CD4-positive, alpha-beta memory T cell (primary cell): Measurements from ENCODE around the gene PHKG2. TPM values are rescaled to one million over a fixed set of nuclear protein-coding genes. Genes with fewer than 3 reads are reported as not detected.

Experiments
- CTCF ChIA-PET: fragments of 350-600 bp; sonication (Branson Sonifier 250); formaldehyde crosslinking; loops from one replicate; lab custom pipeline; 2021; ENCODE audit warnings: inconsistent platforms; ENCODE audit not compliant: partially characterized antibody; lab: Charles Lee
- POLR2A ChIA-PET: fragments of 350-600 bp; sonication (Branson Sonifier 250); formaldehyde crosslinking; loops from one replicate; lab custom pipeline; 2021; ENCODE audit not compliant: partially characterized antibody; lab: Charles Lee
- DNase-seq, 5 donors: peaks; one replicate each; pipeline versions ENCODE4 v3.0.0 to v3.0.0-alpha.2; 2020 to 2022; ENCODE audit warnings: mixed read lengths in 1 of 5
- H3K27ac ChIP-seq: one replicate; pipeline ENCODE4 v1.7.0; 2013; ENCODE audit warnings: low read depth, low read length
- H3K27me3 ChIP-seq: 2 replicates; pipeline ENCODE4 v1.7.0; 2013; ENCODE audit warnings: mild to moderate bottlenecking, low read length, moderate library complexity; ENCODE audit not compliant: insufficient read depth
- H3K36me3 ChIP-seq: 2 replicates; pipeline ENCODE4 v1.7.0; 2013; ENCODE audit warnings: mild to moderate bottlenecking, low read length, moderate library complexity; ENCODE audit not compliant: insufficient read depth
- H3K4me1 ChIP-seq: 2 replicates; pipeline ENCODE4 v1.7.0; 2013; ENCODE audit warnings: mild to moderate bottlenecking, low read length, moderate library complexity; ENCODE audit not compliant: insufficient read depth
- H3K4me3 ChIP-seq, 2 donors: one replicate each; pipeline ENCODE4 v1.7.0; 2013; ENCODE audit warnings: low read length in 2 of 2, mild to moderate bottlenecking in 1 of 2
- H3K9me3 ChIP-seq, 2 donors: one replicate each; pipeline ENCODE4 v1.7.0; 2013; ENCODE audit warnings: low read length in 2 of 2, control low read depth in 1 of 2; ENCODE audit not compliant: control insufficient read depth in 1 of 2
- H3K27ac Mint-ChIP-seq, 7 donors: one replicate each; pipeline ENCODE4 v1.8.0; 2020 to 2021; ENCODE audit warnings: mixed read lengths in 7 of 7, mild to moderate bottlenecking in 6 of 7, inconsistent platforms in 3 of 7, moderate library complexity in 3 of 7
- H3K27me3 Mint-ChIP-seq, 2 donors: one replicate each; pipeline ENCODE4 v1.8.0; 2020 to 2021; ENCODE audit warnings: mixed read lengths in 2 of 2
- H3K36me3 Mint-ChIP-seq, 2 donors: one replicate each; pipeline ENCODE4 v1.8.0; 2020 to 2021; ENCODE audit warnings: mixed read lengths in 2 of 2, inconsistent platforms in 1 of 2, mild to moderate bottlenecking in 1 of 2
- H3K4me1 Mint-ChIP-seq, 4 donors: one replicate each; pipeline ENCODE4 v1.8.0; 2020 to 2021; ENCODE audit warnings: mixed read lengths in 4 of 4, mild to moderate bottlenecking in 1 of 4
- H3K4me3 Mint-ChIP-seq, 8 donors: one replicate each; pipeline ENCODE4 v1.8.0; 2020 to 2021; ENCODE audit warnings: mixed read lengths in 8 of 8, mild to moderate bottlenecking in 7 of 8, moderate library complexity in 6 of 8, inconsistent platforms in 3 of 8
- H3K9me3 Mint-ChIP-seq, 8 donors: one replicate each; pipeline ENCODE4 v1.8.0; 2020 to 2021; ENCODE audit warnings: mixed read lengths in 8 of 8, mild to moderate bottlenecking in 5 of 8, inconsistent platforms in 3 of 8, moderate library complexity in 1 of 8
- intact Hi-C: fragments of 100-400 bp; cut with micrococcal nuclease; formaldehyde crosslinking; loops from one replicate; pipeline ENCODE4 v1.15.1; 2023
- polyA plus RNA-seq, 2 donors: library from polyadenylated mRNA; unstranded; fragments of 300-500 nt; fragmentation: Illumina TruSeq; gene quantifications; one replicate each; pipeline ENCODE4 v1.2.3, GENCODE V29; 2021
- total RNA-seq, 2 experiments: library from RNA; stranded (reverse); gene quantifications; one replicate each; pipeline ENCODE4 v1.2.3, GENCODE V29; 2021

The PHKG2 gene
- total and polyA plus RNA-seq, 4 experiments from 2014 or later: 42.0 to 63.5 (median 54.5) TPM

GRCh38 chr16:30755955-30756780 is 7.9 kb downstream of the PHKG2 start:
- Histone ChIP-seq H3K4me1 (peaks cover 8% of the 10 kb centered on the region), H3K9me3 (no peaks in the 10 kb centered on the region), H3K4me3 (no peak overlapping the region), H3K27ac (no peak overlapping the region), H3K27me3 (no peaks in the 10 kb centered on the region), H3K36me3 (peaks cover 29% of the 10 kb centered on the region)
- intact Hi-C loops: no loop called here
- DNase-seq: no peak
- Mint-ChIP-seq H3K4me1 (peaks cover 7 to 12% (median 8%) of the 10 kb centered on the region in 4 donors), H3K27me3 (no peaks in the 10 kb centered on the region), H3K9me3 (no peaks in the 10 kb centered on the region), H3K36me3 (peaks cover 23 to 45% of the 10 kb centered on the region in 2 donors), H3K27ac (peak overlapping the region in 1 of 7 donors; percentile 48), H3K4me3 (no peak overlapping the region)
- CTCF ChIA-PET: no interaction called here
- POLR2A ChIA-PET: interaction anchor here (3.0 kb wide), 1 partner anchor 9 kb away, joined by 16 read pairs; the partner anchor contains the start of gene PHKG2

- intact Hi-C loops: no loop called here
- ChIA-PET POLR2A (interaction anchor here (3.0 kb wide), 1 partner anchor 9 kb away, joined by 16 read pairs; the partner anchor contains the start of gene PHKG2), CTCF (no interaction called here)
- H3K27me3 ChIP-seq: no peaks in the 10 kb centered on the region
- no peaks in the 10 kb centered on the region for H3K9me3 Mint-ChIP-seq
- no peak overlapping the region for H3K27ac ChIP-seq
- H3K27me3 Mint-ChIP-seq: no peaks in the 10 kb centered on the region
- no peak overlapping the region for H3K4me3 ChIP-seq
- H3K9me3 ChIP-seq: no peaks in the 10 kb centered on the region
- H3K36me3 ChIP-seq: peaks cover 25% of the 10 kb centered on the region
- peaks cover 18 to 43% of the 10 kb centered on the region in 2 donors for H3K36me3 Mint-ChIP-seq
- no peak for DNase-seq
- no peak overlapping the region for H3K4me3 Mint-ChIP-seq
- H3K4me1 ChIP-seq: peaks cover 11% of the 10 kb centered on the region
- no peak overlapping the region for H3K27ac Mint-ChIP-seq
- H3K4me1 Mint-ChIP-seq: peaks cover 5 to 13% (median 11%) of the 10 kb centered on the region in 4 donors
Measured at GRCh38 chr16:30756781-30757100, 8.5 kb downstream of the PHKG2 start.

- Mint-ChIP-seq H3K4me1 (peaks cover 8 to 19% (median 13%) of the 10 kb centered on the region in 4 donors), H3K36me3 (peaks cover 18 to 48% of the 10 kb centered on the region in 2 donors), H3K4me3 (no peak overlapping the region), H3K27me3 (no peaks in the 10 kb centered on the region), H3K27ac (no peak overlapping the region), H3K9me3 (no peaks in the 10 kb centered on the region)
- POLR2A ChIA-PET: interaction anchor here (3.0 kb wide), 1 partner anchor 10 kb away, joined by 16 read pairs; the partner anchor contains the start of gene PHKG2
- Histone ChIP-seq H3K36me3 (peaks cover 25% of the 10 kb centered on the region), H3K9me3 (no peaks in the 10 kb centered on the region), H3K27ac (no peak overlapping the region), H3K27me3 (no peaks in the 10 kb centered on the region), H3K4me1 (peaks cover 11% of the 10 kb centered on the region), H3K4me3 (no peak overlapping the region)
- no peak for DNase-seq
- intact Hi-C loops: no loop called here
- CTCF ChIA-PET: interaction anchor here (0.5 kb wide), 1 partner anchor 224 kb away, joined by 3 read pairs; no protein-coding TSS in a partner anchor
Measured at GRCh38 chr16:30757316-30757715, 9.1 kb downstream of the PHKG2 start.

GRCh38 chr16:30758988-30759491 is 10.8 kb downstream of the PHKG2 start:
- intact Hi-C loops: no loop called here
- ChIA-PET CTCF (no interaction called here), POLR2A (interaction anchor here (3.0 kb wide), 2 partner anchors 11 kb away, joined by 13 to 16 read pairs; partner anchors contain the start of gene PHKG2)
- H3K4me3 ChIP-seq: no peak overlapping the region
- H3K27me3 ChIP-seq: no peaks in the 10 kb centered on the region
- peak overlapping the region in 1 of 8 donors; percentile 30 for H3K4me3 Mint-ChIP-seq
- H3K27ac ChIP-seq: no peak overlapping the region
- H3K4me1 Mint-ChIP-seq: peaks cover 9 to 36% (median 26%) of the 10 kb centered on the region in 4 donors
- H3K9me3 ChIP-seq: no peaks in the 10 kb centered on the region
- peaks cover 28% of the 10 kb centered on the region for H3K4me1 ChIP-seq
- peaks cover 0 to 2% (median 0%) of the 10 kb centered on the region in 8 donors for H3K9me3 Mint-ChIP-seq
- peaks cover 19 to 54% of the 10 kb centered on the region in 2 donors for H3K36me3 Mint-ChIP-seq
- peak overlapping the region in 1 of 7 donors; percentile 66 for H3K27ac Mint-ChIP-seq
- no peaks in the 10 kb centered on the region for H3K27me3 Mint-ChIP-seq
- peaks cover 23% of the 10 kb centered on the region for H3K36me3 ChIP-seq
- no peak for DNase-seq

GRCh38 chr16:30760001-30760559 is 11.9 kb downstream of the PHKG2 start:
- H3K27ac ChIP-seq: no peak overlapping the region
- Mint-ChIP-seq H3K4me3 (peak overlapping the region in 5 of 8 donors; percentile 12 to 95 (median 20)), H3K9me3 (peaks cover 0 to 2% (median 0%) of the 10 kb centered on the region in 8 donors), H3K4me1 (peaks cover 9 to 38% (median 26%) of the 10 kb centered on the region in 4 donors), H3K27me3 (no peaks in the 10 kb centered on the region), H3K27ac (peak overlapping the region in 1 of 7 donors; percentile 42), H3K36me3 (peaks cover 14 to 51% of the 10 kb centered on the region in 2 donors)
- H3K4me3 ChIP-seq: no peak overlapping the region
- H3K9me3 ChIP-seq: no peaks in the 10 kb centered on the region
- intact Hi-C loops: no loop called here
- ChIA-PET POLR2A (interaction anchor here (0.7 to 3.0 kb wide), 4 partner anchors 12 to 62 kb away, joined by 3 to 13 read pairs (median 3); partner anchors contain the start of genes PHKG2 and SRCAP), CTCF (interaction anchor here (1.8 kb wide), 1 partner anchor 55 kb away, joined by 4 read pairs; no protein-coding TSS in a partner anchor)
- H3K4me1 ChIP-seq: peaks cover 30% of the 10 kb centered on the region
- no peak for DNase-seq
- no peaks in the 10 kb centered on the region for H3K27me3 ChIP-seq
- H3K36me3 ChIP-seq: peaks cover 27% of the 10 kb centered on the region

GRCh38 chr16:30760577-30761426 is 12.6 kb downstream of the PHKG2 start:
- peaks cover 9 to 38% (median 26%) of the 10 kb centered on the region in 4 donors for H3K4me1 Mint-ChIP-seq
- H3K27me3 ChIP-seq: no peaks in the 10 kb centered on the region
- ChIA-PET POLR2A (interaction anchor here (0.7 to 3.0 kb wide), 4 partner anchors 13 to 62 kb away, joined by 3 to 13 read pairs (median 3); partner anchors contain the start of genes PHKG2 and SRCAP), CTCF (interaction anchor here (0.9 to 1.8 kb wide), 2 partner anchors 10 to 54 kb away, joined by 4 read pairs; no protein-coding TSS in a partner anchor)
- DNase-seq: no peak
- peaks cover 34% of the 10 kb centered on the region for H3K36me3 ChIP-seq
- H3K9me3 Mint-ChIP-seq: peaks cover 0 to 2% (median 0%) of the 10 kb centered on the region in 8 donors
- H3K27ac Mint-ChIP-seq: peak overlapping the region; percentile 94 to 97 (median 96)
- no peaks in the 10 kb centered on the region for H3K9me3 ChIP-seq
- peak overlapping the region; percentile 94 to 98 (median 97) for H3K4me3 Mint-ChIP-seq
- H3K27ac ChIP-seq: peak overlapping the region; percentile 71
- no peaks in the 10 kb centered on the region for H3K27me3 Mint-ChIP-seq
- H3K4me1 ChIP-seq: peaks cover 30% of the 10 kb centered on the region
- peak overlapping the region in 1 of 2 donors; percentile 73 for H3K4me3 ChIP-seq
- H3K36me3 Mint-ChIP-seq: peaks cover 18 to 52% of the 10 kb centered on the region in 2 donors
- intact Hi-C loops: no loop called here
